Measurements from ENCODE around the gene SFT2D3. TPM values are rescaled to one million over a fixed set of nuclear protein-coding genes. Genes with fewer than 3 reads are reported as not detected.

The SFT2D3 gene
- total RNA-seq, 4 donors from 2014 or later: 6.8 to 13.7 (median 8.3) TPM

GRCh38 chr2:127665267-127665893 is 35.9 kb upstream of the SFT2D3 start:
- Histone ChIP-seq H3K27me3 (peaks cover 66% of the 10 kb centered on the region), H3K4me1 (peaks cover 14 to 35% (median 25%) of the 10 kb centered on the region in 4 donors), H3K36me3 (no peaks in the 10 kb centered on the region), H3K27ac (peak overlapping the region; percentile 54 to 84 (median 74)), H3K9me3 (no peaks in the 10 kb centered on the region), H3K4me3 (no peak overlapping the region)
- 78 to 80% methylated on average over 1 to 8 of the region's 8 CpGs for WGBS, 2 donors (ENCODE audit: low coverage in 1 of 2)
- DNase-seq: no peak
- TF ChIP-seq POLR2A (IDR thresholded peaks at IDR 0.05): no peak
- TF ChIP-seq EP300 (IDR thresholded peaks at IDR 0.05; ENCODE audit: low read depth): no peak
- TF ChIP-seq CTCF (IDR thresholded peaks at IDR 0.05): no peak
- TF ChIP-seq POLR2AphosphoS5 (IDR thresholded peaks at IDR 0.05): no peak
- in situ Hi-C loops (cut with MboI; ENCODE audit: low pct_ligation_motif_present in 1 of 4, low pct_unique_long_range_greater_than_20kb in 1 of 4, low sequenced_read_pairs in 3 of 4) (no loop called here), intact Hi-C loops (cut with DNase I; ENCODE audit: low total_unique reads) (loop anchor here (5.0 kb wide), 1 partner anchor 438 kb away; no protein-coding TSS in a partner anchor)

- Histone ChIP-seq H3K27ac (peak overlapping the region; percentile 35 to 95 (median 85)), H3K36me3 (no peaks in the 10 kb centered on the region), H3K4me1 (peaks cover 0 to 12% (median 4%) of the 10 kb centered on the region in 4 donors), H3K9me3 (no peaks in the 10 kb centered on the region), H3K4me3 (no peak overlapping the region), H3K27me3 (peaks cover 71% of the 10 kb centered on the region)
- in situ Hi-C loops (cut with MboI; ENCODE audit: low pct_ligation_motif_present in 1 of 4, low pct_unique_long_range_greater_than_20kb in 1 of 4, low sequenced_read_pairs in 3 of 4) (no loop called here), intact Hi-C loops (cut with DNase I; ENCODE audit: low total_unique reads) (loop anchor here (5.0 kb wide), 1 partner anchor 442 kb away; no protein-coding TSS in a partner anchor)
- 59 to 75% methylated on average over 5 to 7 of the region's 7 CpGs for WGBS, 2 donors (ENCODE audit: low coverage in 1 of 2)
- no peak for DNase-seq
- TF ChIP-seq EP300 (IDR thresholded peaks at IDR 0.05; ENCODE audit: low read depth) (no peak), POLR2A (IDR thresholded peaks at IDR 0.05) (no peak), CTCF (IDR thresholded peaks at IDR 0.05) (no peak), POLR2AphosphoS5 (IDR thresholded peaks at IDR 0.05) (no peak)
Measured at GRCh38 chr2:127669056-127669455, 32.2 kb upstream of the SFT2D3 start.

GRCh38 chr2:127670055-127670956 is 31.0 kb upstream of the SFT2D3 start:
- in situ Hi-C loops (cut with MboI; ENCODE audit: low pct_ligation_motif_present in 1 of 4, low pct_unique_long_range_greater_than_20kb in 1 of 4, low sequenced_read_pairs in 3 of 4): no loop called here
- no peak overlapping the region for H3K4me3 ChIP-seq
- intact Hi-C loops (cut with DNase I; ENCODE audit: low total_unique reads): no loop called here
- no peaks in the 10 kb centered on the region for H3K36me3 ChIP-seq
- peak overlapping the region; percentile 84 to 95 (median 86) for H3K27ac ChIP-seq
- 55 to 64% methylated on average over 6 to 10 of the region's 10 CpGs for WGBS, 2 donors (ENCODE audit: low coverage in 1 of 2)
- peaks cover 70% of the 10 kb centered on the region for H3K27me3 ChIP-seq
- H3K9me3 ChIP-seq: no peaks in the 10 kb centered on the region
- DNase-seq: no peak
- H3K4me1 ChIP-seq: peaks cover 0 to 21% (median 13%) of the 10 kb centered on the region in 4 donors
- TF ChIP-seq POLR2AphosphoS5 (IDR thresholded peaks at IDR 0.05): no peak

GRCh38 chr2:127670957-127671290 is 30.4 kb upstream of the SFT2D3 start:
- no peaks in the 10 kb centered on the region for H3K36me3 ChIP-seq
- no peak for TF ChIP-seq POLR2AphosphoS5 (IDR thresholded peaks at IDR 0.05)
- TF ChIP-seq EP300 (IDR thresholded peaks at IDR 0.05; ENCODE audit: low read depth): no peak
- no peak for TF ChIP-seq CTCF (IDR thresholded peaks at IDR 0.05)
- H3K9me3 ChIP-seq: no peaks in the 10 kb centered on the region
- no peak overlapping the region for H3K4me3 ChIP-seq
- H3K27ac ChIP-seq: peak overlapping the region; percentile 84 to 95 (median 86)
- intact Hi-C loops (cut with DNase I; ENCODE audit: low total_unique reads): no loop called here
- H3K4me1 ChIP-seq: peaks cover 0 to 27% (median 17%) of the 10 kb centered on the region in 4 donors
- no peak for DNase-seq
- in situ Hi-C loops (cut with MboI; ENCODE audit: low pct_ligation_motif_present in 1 of 4, low pct_unique_long_range_greater_than_20kb in 1 of 4, low sequenced_read_pairs in 3 of 4): no loop called here
- WGBS, 2 donors (ENCODE audit: low coverage in 1 of 2): 64 to 100% methylated on average over 1 to 5 of the region's 5 CpGs
- H3K27me3 ChIP-seq: peaks cover 72% of the 10 kb centered on the region

All from transverse colon (tissue), 4 donors.